Measurements from ENCODE around the gene CACNA1C. TPM values are rescaled to one million over a fixed set of nuclear protein-coding genes. Genes with fewer than 3 reads are reported as not detected.

Gene CACNA1C
- total RNA-seq, 3 donors from 2014 or later, result 2.6 to 11.8 (median 9.5) TPM

DNA sequence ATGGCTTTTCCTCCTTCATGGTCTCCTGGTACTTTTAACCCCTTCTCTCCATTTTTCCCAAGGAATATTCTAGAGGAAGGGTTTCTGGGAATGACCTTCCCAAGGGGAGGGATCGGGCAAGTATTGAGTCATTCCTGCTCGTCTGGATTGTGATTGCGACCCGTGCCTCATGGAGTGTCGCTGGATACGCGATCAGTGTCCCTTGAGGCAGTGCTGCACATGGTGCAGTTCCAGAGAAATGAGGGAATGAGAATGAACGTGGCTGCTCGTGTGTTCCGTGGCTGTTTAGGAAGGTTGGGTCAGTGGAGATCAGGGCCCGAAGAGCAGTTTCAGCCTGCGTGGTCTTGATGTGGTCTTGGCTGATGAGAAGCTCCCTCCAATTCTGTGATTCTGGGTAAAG is 234.4 kb downstream of the CACNA1C start:
- peak overlapping the region; percentile 60 to 91 for H3K27ac ChIP-seq
- intact Hi-C loops (cut with DNase I; ENCODE audit: low total_unique reads), result no loop called here
- no peaks in the 10 kb centered on the region for H3K27me3 ChIP-seq
- DNase-seq (ENCODE audit: low spot score in 2 of 2), result no peak
- peaks cover 10 to 39% of the 10 kb centered on the region in 2 donors for H3K4me1 ChIP-seq
- H3K36me3 ChIP-seq, result no peaks in the 10 kb centered on the region
- no peaks in the 10 kb centered on the region for H3K9me3 ChIP-seq
- no peak overlapping the region for H3K4me3 ChIP-seq
- TF ChIP-seq POLR2AphosphoS5 (IDR thresholded peaks at IDR 0.05) (peak in 1 of 3 donors; percentile 22), POLR2A (IDR thresholded peaks at IDR 0.05) (no peak)
- TF ChIP-seq, protein P1, sequence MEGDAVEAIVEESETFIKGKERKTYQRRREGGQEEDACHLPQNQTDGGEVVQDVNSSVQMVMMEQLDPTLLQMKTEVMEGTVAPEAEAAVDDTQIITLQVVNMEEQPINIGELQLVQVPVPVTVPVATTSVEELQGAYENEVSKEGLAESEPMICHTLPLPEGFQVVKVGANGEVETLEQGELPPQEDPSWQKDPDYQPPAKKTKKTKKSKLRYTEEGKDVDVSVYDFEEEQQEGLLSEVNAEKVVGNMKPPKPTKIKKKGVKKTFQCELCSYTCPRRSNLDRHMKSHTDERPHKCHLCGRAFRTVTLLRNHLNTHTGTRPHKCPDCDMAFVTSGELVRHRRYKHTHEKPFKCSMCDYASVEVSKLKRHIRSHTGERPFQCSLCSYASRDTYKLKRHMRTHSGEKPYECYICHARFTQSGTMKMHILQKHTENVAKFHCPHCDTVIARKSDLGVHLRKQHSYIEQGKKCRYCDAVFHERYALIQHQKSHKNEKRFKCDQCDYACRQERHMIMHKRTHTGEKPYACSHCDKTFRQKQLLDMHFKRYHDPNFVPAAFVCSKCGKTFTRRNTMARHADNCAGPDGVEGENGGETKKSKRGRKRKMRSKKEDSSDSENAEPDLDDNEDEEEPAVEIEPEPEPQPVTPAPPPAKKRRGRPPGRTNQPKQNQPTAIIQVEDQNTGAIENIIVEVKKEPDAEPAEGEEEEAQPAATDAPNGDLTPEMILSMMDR (IDR thresholded peaks at IDR 0.05), result no peak

DNA sequence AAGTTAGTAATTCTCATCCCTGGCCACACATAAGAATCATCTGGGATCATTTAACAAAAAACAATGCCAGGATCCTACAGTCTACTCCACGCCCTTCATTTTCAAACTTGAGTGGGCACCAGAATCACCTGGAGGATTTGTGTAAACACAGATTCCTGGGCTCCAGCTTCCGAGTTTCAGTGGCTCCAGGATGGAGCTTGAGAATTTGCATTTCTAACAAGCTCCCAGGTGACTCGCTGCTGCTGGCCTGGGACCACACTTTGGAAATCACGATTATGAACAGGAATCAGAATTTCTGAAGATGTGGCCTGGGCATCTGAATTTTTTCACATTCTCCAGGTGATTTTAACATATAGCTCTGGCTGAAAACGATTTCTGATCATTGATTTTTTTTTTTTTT is 234.8 kb downstream of the CACNA1C start:
- peak overlapping the region; percentile 60 to 91 for H3K27ac ChIP-seq

GRCh38 chr12:2288001-2288400 is 235.2 kb downstream of the CACNA1C start:
- intact Hi-C loops (cut with DNase I; ENCODE audit: low total_unique reads), result no loop called here

More for the DNA sequence above, 234.8 kb downstream of the CACNA1C start:
- Histone ChIP-seq H3K4me1 (peaks cover 10 to 35% of the 10 kb centered on the region in 2 donors), H3K9me3 (no peaks in the 10 kb centered on the region), H3K27me3 (no peaks in the 10 kb centered on the region), H3K36me3 (no peaks in the 10 kb centered on the region), H3K4me3 (no peak overlapping the region)
- no peak for DNase-seq (ENCODE audit: low spot score in 2 of 2)
- TF ChIP-seq POLR2A (IDR thresholded peaks at IDR 0.05), result no peak
- TF ChIP-seq POLR2AphosphoS5 (IDR thresholded peaks at IDR 0.05), result no peak
- TF ChIP-seq, protein P1 (IDR thresholded peaks at IDR 0.05), result no peak
- intact Hi-C loops (cut with DNase I; ENCODE audit: low total_unique reads), result no loop called here

GRCh38 chr12:2288471-2288870 is 235.7 kb downstream of the CACNA1C start:
- no peaks in the 10 kb centered on the region for H3K36me3 ChIP-seq
- H3K4me3 ChIP-seq, result no peak overlapping the region
- intact Hi-C loops (cut with DNase I; ENCODE audit: low total_unique reads), result no loop called here
- no peaks in the 10 kb centered on the region for H3K9me3 ChIP-seq
- no peaks in the 10 kb centered on the region for H3K27me3 ChIP-seq
- peaks cover 10 to 26% of the 10 kb centered on the region in 2 donors for H3K4me1 ChIP-seq
- TF ChIP-seq POLR2AphosphoS5 (IDR thresholded peaks at IDR 0.05), result no peak
- TF ChIP-seq POLR2A (IDR thresholded peaks at IDR 0.05), result no peak
- TF ChIP-seq, protein P1 (IDR thresholded peaks at IDR 0.05), result no peak
- DNase-seq (ENCODE audit: low spot score in 2 of 2), result no peak
- no peak overlapping the region for H3K27ac ChIP-seq

More at GRCh38 chr12:2288001-2288400, 235.2 kb downstream of the CACNA1C start:
- no peaks in the 10 kb centered on the region for H3K36me3 ChIP-seq
- H3K4me3 ChIP-seq, result no peak overlapping the region
- H3K27me3 ChIP-seq, result no peaks in the 10 kb centered on the region
- TF ChIP-seq, protein P1 (IDR thresholded peaks at IDR 0.05), result no peak
- TF ChIP-seq POLR2A (IDR thresholded peaks at IDR 0.05) (no peak), POLR2AphosphoS5 (IDR thresholded peaks at IDR 0.05) (no peak)
- no peak overlapping the region for H3K27ac ChIP-seq
- DNase-seq (ENCODE audit: low spot score in 2 of 2), result no peak
- H3K4me1 ChIP-seq, result peaks cover 10 to 31% of the 10 kb centered on the region in 2 donors
- H3K9me3 ChIP-seq, result no peaks in the 10 kb centered on the region

GRCh38 chr12:2288875-2289274 is 236.1 kb downstream of the CACNA1C start:
- Histone ChIP-seq H3K4me3 (no peak overlapping the region), H3K4me1 (peaks cover 10 to 23% of the 10 kb centered on the region in 2 donors), H3K27me3 (no peaks in the 10 kb centered on the region), H3K27ac (no peak overlapping the region), H3K36me3 (no peaks in the 10 kb centered on the region), H3K9me3 (no peaks in the 10 kb centered on the region)
- intact Hi-C loops (cut with DNase I; ENCODE audit: low total_unique reads), result no loop called here
- TF ChIP-seq POLR2A (IDR thresholded peaks at IDR 0.05), result no peak
- no peak for DNase-seq (ENCODE audit: low spot score in 2 of 2)

DNA sequence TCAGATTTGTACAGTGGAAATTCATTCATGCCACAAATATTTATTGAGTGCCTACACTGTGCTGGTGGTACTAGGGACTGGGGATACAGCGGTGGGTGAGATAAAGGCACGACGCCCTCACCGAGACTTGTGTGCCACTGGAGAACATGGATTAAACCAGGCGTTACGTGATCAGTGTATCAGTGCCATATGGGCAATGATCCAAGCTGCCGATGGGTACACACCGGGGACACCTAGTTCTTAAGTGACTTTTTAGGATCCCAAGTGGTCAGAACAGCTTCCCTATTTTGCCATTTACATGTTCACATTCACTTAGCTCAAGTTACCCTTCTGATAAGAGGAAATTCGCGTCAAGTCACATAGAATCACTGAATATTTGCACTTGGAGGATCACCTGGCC is 236.7 kb downstream of the CACNA1C start:
- DNase-seq (ENCODE audit: low spot score in 2 of 2), result no peak

More for the DNA sequence above, 236.7 kb downstream of the CACNA1C start:
- TF ChIP-seq POLR2A (IDR thresholded peaks at IDR 0.05) (no peak), POLR2AphosphoS5 (IDR thresholded peaks at IDR 0.05) (no peak)
- TF ChIP-seq, protein P1 (IDR thresholded peaks at IDR 0.05), result no peak
- Histone ChIP-seq H3K4me3 (no peak overlapping the region), H3K36me3 (no peaks in the 10 kb centered on the region), H3K27me3 (no peaks in the 10 kb centered on the region), H3K4me1 (peaks cover 10 to 17% of the 10 kb centered on the region in 2 donors), H3K27ac (no peak overlapping the region), H3K9me3 (no peaks in the 10 kb centered on the region)
- intact Hi-C loops (cut with DNase I; ENCODE audit: low total_unique reads), result no loop called here
